Measurements from ENCODE around the gene SLAIN1. TPM values are rescaled to one million over a fixed set of nuclear protein-coding genes. Genes with fewer than 3 reads are reported as not detected.
A peak's percentile ranks its signal among the peaks of the same experiment; 100 is the strongest.

Gene SLAIN1
- total and polyA plus RNA-seq, 8 donors: 3.7 to 26.8 (median 12.1) TPM; not detected in 1

GRCh38 chr13:77692746-77693448 is 4.6 kb upstream of the SLAIN1 start:
- peak overlapping the region in 3 of 5 donors; percentile 21 to 51 (median 38) for H3K27ac ChIP-seq
- H3K4me1 ChIP-seq: peaks cover 0 to 32% (median 14%) of the 10 kb centered on the region in 4 donors
- no peaks in the 10 kb centered on the region for H3K9me3 ChIP-seq
- no peaks in the 10 kb centered on the region for H3K36me3 ChIP-seq
- peak in 1 of 2 donors; percentile 28 for DNase-seq
- WGBS, 5 donors: 13 to 29% (median 14%) methylated on average over 2 of the region's 2 CpGs
- TF ChIP-seq EP300 (IDR thresholded peaks at IDR 0.05) (no peak), POLR2AphosphoS5 (IDR thresholded peaks at IDR 0.05) (peak in 1 of 3 donors; percentile 20)
- no peak overlapping the region for H3K4me3 ChIP-seq
- intact Hi-C loops (cut with DNase I; ENCODE audit: low total_unique reads): no loop called here
- peaks cover 0 to 10% (median 0%) of the 10 kb centered on the region in 3 donors for H3K27me3 ChIP-seq

DNA sequence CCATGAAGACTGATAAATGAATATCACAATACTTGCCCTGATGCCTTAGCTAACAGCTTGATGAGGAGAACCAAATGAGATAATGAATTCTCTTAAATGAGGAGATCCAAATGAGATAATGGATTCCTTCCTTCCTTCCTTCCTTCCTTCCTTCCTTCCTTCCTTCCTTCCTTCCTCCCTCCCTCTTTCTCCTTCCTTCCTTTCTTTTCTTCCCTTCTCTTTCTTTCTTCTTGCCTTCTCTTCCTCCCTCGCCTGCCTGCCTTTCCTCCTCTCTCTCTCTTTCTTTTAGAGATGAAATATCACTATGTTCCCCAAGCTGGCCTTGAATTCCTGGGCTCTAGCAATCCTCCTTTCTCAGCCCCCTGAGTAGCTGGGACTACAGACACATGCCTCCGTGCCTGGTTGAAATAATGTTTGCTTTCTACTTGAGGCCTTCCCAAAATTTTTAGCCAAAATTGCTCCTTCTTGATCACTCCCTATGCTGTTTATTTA is 4.0 kb upstream of the SLAIN1 start:
- no peak for DNase-seq
- 67 to 88% (median 77%) methylated on average over 2 of the region's 2 CpGs for WGBS, 5 donors
- no peaks in the 10 kb centered on the region for H3K9me3 ChIP-seq
- intact Hi-C loops (cut with DNase I; ENCODE audit: low total_unique reads): no loop called here
- peaks cover 0 to 10% (median 0%) of the 10 kb centered on the region in 3 donors for H3K27me3 ChIP-seq
- H3K27ac ChIP-seq: peak overlapping the region in 1 of 5 donors; percentile 51
- H3K4me3 ChIP-seq: no peak overlapping the region
- TF ChIP-seq, protein P1, sequence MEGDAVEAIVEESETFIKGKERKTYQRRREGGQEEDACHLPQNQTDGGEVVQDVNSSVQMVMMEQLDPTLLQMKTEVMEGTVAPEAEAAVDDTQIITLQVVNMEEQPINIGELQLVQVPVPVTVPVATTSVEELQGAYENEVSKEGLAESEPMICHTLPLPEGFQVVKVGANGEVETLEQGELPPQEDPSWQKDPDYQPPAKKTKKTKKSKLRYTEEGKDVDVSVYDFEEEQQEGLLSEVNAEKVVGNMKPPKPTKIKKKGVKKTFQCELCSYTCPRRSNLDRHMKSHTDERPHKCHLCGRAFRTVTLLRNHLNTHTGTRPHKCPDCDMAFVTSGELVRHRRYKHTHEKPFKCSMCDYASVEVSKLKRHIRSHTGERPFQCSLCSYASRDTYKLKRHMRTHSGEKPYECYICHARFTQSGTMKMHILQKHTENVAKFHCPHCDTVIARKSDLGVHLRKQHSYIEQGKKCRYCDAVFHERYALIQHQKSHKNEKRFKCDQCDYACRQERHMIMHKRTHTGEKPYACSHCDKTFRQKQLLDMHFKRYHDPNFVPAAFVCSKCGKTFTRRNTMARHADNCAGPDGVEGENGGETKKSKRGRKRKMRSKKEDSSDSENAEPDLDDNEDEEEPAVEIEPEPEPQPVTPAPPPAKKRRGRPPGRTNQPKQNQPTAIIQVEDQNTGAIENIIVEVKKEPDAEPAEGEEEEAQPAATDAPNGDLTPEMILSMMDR (IDR thresholded peaks at IDR 0.05): no peak
- TF ChIP-seq POLR2AphosphoS5 (IDR thresholded peaks at IDR 0.05) (no peak), POLR2A (IDR thresholded peaks at IDR 0.05) (no peak), EP300 (IDR thresholded peaks at IDR 0.05) (no peak)
- H3K36me3 ChIP-seq: no peaks in the 10 kb centered on the region
- peaks cover 0 to 35% (median 14%) of the 10 kb centered on the region in 4 donors for H3K4me1 ChIP-seq

DNA sequence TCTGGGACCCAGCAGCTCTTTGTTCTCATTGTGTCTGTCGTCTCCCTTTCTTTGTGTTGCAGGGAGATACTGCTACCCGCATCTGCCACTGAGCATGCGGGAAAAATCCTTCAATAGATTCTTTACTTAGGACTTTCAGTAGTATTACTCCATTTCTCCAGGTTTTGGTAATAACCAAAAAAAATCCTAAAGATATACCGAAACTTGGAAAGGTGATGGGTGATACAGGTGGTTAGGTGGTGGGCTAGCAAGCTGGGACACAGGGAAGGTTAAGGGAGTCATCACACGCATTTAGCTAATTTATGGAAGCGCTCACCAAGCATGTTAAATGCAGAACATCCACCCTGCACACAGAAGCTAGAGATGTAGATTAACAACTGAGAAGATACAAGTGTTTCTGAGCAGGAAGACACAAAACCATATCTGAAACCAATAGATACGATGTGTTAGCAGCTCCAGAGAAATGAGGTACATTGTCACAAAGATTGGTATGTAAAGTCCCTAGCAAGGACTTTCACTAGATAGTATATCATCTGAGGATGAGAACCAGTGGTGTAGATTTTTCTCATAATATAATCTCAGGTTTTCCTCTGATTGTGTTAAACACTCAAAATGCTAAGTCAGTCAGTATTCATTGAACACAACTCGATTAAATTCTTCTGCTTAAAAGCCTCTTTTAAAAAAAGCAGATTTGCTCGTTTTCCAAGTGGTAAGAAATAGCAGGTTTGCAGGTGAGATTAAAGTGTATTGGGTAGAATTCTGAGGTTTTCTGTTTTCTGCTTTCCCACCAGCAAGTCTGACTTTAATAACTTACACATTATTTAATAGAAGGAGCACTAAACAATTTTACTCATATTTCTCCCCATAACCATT is 1.2 kb upstream of the SLAIN1 start:
- H3K9me3 ChIP-seq: no peaks in the 10 kb centered on the region
- peaks cover 0 to 61% (median 36%) of the 10 kb centered on the region in 4 donors for H3K4me1 ChIP-seq
- peak overlapping the region; percentile 8 to 85 (median 84) for H3K4me3 ChIP-seq
- 15 to 21% (median 19%) methylated on average over 9 of the region's 9 CpGs for WGBS, 5 donors
- intact Hi-C loops (cut with DNase I; ENCODE audit: low total_unique reads): no loop called here
- peak overlapping the region; percentile 24 to 86 (median 69) for H3K27ac ChIP-seq
- peaks cover 0 to 10% (median 0%) of the 10 kb centered on the region in 3 donors for H3K27me3 ChIP-seq
- H3K36me3 ChIP-seq: no peaks in the 10 kb centered on the region
- TF ChIP-seq POLR2AphosphoS5 (IDR thresholded peaks at IDR 0.05): no peak
- no peak for TF ChIP-seq POLR2A (IDR thresholded peaks at IDR 0.05)
- TF ChIP-seq EP300 (IDR thresholded peaks at IDR 0.05): no peak
- TF ChIP-seq, protein P1 (IDR thresholded peaks at IDR 0.05): no peak
- DNase-seq: peak in 1 of 2 donors; percentile 38

DNA sequence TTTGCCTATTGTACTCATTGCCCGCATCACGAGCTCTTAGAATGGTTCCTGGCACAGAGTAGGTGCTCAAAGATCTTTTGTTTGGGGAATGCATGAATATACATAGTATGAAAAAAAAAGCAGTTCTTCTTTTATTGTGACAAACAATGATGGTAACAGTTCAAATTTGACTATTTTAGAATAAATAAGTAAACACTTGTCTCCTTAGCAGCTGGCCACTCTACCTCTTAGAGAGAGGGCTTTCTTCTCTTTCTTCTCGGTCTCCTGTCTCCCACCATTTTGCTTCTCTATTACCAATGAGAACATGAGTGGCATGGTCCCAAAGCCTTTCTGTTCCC is 639 bp upstream of the SLAIN1 start:
- Histone ChIP-seq H3K27ac (peak overlapping the region; percentile 57 to 90 (median 85)), H3K9me3 (no peaks in the 10 kb centered on the region), H3K36me3 (no peaks in the 10 kb centered on the region), H3K4me1 (peaks cover 0 to 61% (median 36%) of the 10 kb centered on the region in 4 donors), H3K27me3 (peaks cover 0 to 10% (median 0%) of the 10 kb centered on the region in 3 donors), H3K4me3 (peak overlapping the region; percentile 83 to 99 (median 84))
- DNase-seq: no peak
- TF ChIP-seq POLR2AphosphoS5 (IDR thresholded peaks at IDR 0.05): no peak
- no peak for TF ChIP-seq POLR2A (IDR thresholded peaks at IDR 0.05)
- no peak for TF ChIP-seq EP300 (IDR thresholded peaks at IDR 0.05)
- TF ChIP-seq, protein P1 (IDR thresholded peaks at IDR 0.05): no peak
- intact Hi-C loops (cut with DNase I; ENCODE audit: low total_unique reads): no loop called here
- 30 to 41% (median 31%) methylated on average over 3 of the region's 3 CpGs for WGBS, 5 donors

Measured in stomach (tissue), 9 donors.